ENCODE results near the gene SPON1. TPM values are rescaled to one million over a fixed set of nuclear protein-coding genes. Genes with fewer than 3 reads are reported as not detected.

SPON1 gene
- 0.72 and 0.88 TPM in 2 replicates for total RNA-seq

DNA sequence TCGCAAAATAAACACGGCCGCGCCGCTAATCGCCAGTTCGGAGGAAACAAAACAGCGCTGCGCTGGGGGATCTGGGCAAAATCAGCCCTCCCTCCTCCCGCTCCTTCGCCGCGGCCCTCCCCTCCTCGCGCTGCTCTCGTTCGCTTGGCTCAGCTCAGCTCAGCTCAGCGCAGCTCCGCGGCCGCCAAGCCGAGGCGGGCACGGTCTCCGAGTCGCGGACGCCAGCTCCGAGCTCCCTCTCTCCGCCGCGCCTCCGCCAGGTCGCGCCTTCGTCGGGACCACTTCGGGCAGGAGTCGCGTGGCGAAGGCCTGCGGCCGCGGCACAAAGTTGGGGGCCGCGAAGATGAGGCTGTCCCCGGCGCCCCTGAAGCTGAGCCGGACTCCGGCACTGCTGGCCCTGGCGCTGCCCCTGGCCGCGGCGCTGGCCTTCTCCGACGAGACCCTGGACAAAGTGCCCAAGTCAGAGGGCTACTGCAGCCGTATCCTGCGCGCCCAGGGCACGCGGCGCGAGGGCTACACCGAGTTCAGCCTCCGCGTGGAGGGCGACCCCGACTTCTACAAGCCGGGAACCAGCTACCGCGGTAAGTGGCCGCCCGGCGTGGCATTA, at the start of gene SPON1:
Gene SPON1 (plus strand): TSS at position 162 of the 607 bp plus-strand sequence. CDS start 182 bp downstream, at position 344.
- Histone ChIP-seq H3K27me3 (ENCODE audit: insufficient read depth, low read length) (peaks cover 90% of the 10 kb centered on the region), H3K79me2 (ENCODE audit: insufficient read depth, low read length) (no peaks in the 10 kb centered on the region), H2AFZ (ENCODE audit: low read length) (no peak within 1 kb of the TSS), H3K27ac (ENCODE audit: low read depth, low read length) (no peak within 1 kb of the TSS), H3K4me2 (ENCODE audit: insufficient read depth, low read length) (no peak within 1 kb of the TSS), H3K9me3 (ENCODE audit: low read depth, low read length) (no peaks in the 10 kb centered on the region), H3K4me1 (ENCODE audit: insufficient read depth, low read length) (no peaks in the 10 kb centered on the region), H3K36me3 (ENCODE audit: insufficient read depth, low read length) (no peaks in the 10 kb centered on the region), H3K4me3 (ENCODE audit: insufficient read depth, low read length) (no peak within 1 kb of the TSS), H4K20me1 (ENCODE audit: insufficient read depth, low read length) (no peaks in the 10 kb centered on the region)
- TF ChIP-seq, protein P1, sequence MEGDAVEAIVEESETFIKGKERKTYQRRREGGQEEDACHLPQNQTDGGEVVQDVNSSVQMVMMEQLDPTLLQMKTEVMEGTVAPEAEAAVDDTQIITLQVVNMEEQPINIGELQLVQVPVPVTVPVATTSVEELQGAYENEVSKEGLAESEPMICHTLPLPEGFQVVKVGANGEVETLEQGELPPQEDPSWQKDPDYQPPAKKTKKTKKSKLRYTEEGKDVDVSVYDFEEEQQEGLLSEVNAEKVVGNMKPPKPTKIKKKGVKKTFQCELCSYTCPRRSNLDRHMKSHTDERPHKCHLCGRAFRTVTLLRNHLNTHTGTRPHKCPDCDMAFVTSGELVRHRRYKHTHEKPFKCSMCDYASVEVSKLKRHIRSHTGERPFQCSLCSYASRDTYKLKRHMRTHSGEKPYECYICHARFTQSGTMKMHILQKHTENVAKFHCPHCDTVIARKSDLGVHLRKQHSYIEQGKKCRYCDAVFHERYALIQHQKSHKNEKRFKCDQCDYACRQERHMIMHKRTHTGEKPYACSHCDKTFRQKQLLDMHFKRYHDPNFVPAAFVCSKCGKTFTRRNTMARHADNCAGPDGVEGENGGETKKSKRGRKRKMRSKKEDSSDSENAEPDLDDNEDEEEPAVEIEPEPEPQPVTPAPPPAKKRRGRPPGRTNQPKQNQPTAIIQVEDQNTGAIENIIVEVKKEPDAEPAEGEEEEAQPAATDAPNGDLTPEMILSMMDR (IDR thresholded peaks at IDR 0.05; ENCODE audit: extremely low read depth, low read depth, low read length) = no peak
- no peak for DNase-seq (ENCODE audit: insufficient read length, low spot score, missing footprints)

DNA sequence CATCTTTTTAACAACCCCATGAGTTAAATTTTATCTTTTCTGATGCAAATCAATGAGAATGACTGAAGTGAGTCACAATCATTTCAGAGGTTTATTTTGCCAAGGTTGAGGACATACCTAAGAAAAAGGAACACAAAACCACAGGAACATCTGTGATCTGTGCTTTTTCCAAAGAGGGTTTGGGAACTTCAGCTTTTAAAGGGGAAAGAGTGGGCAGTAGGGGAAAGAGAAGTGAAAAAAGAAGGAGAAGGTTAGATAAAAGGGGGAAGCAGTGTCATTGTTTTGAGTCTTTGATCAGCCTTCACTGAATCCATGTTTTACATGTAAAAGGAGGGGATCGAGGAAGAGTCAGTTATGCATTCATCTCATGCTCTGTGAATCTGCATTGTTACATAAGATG, 45.3 kb upstream of the SPON1 start:
- TF ChIP-seq, protein P1 (IDR thresholded peaks at IDR 0.05; ENCODE audit: extremely low read depth, low read depth, low read length) = no peak
- DNase-seq (ENCODE audit: insufficient read length, low spot score, missing footprints) = no peak
- Histone ChIP-seq H3K4me3 (ENCODE audit: insufficient read depth, low read length) (no peak overlapping the region), H3K9me3 (ENCODE audit: low read depth, low read length) (no peaks in the 10 kb centered on the region), H3K4me1 (ENCODE audit: insufficient read depth, low read length) (no peaks in the 10 kb centered on the region), H3K27me3 (ENCODE audit: insufficient read depth, low read length) (no peaks in the 10 kb centered on the region), H3K79me2 (ENCODE audit: insufficient read depth, low read length) (no peaks in the 10 kb centered on the region), H3K27ac (ENCODE audit: low read depth, low read length) (no peak overlapping the region), H3K4me2 (ENCODE audit: insufficient read depth, low read length) (no peak overlapping the region), H2AFZ (ENCODE audit: low read length) (no peak overlapping the region), H3K36me3 (ENCODE audit: insufficient read depth, low read length) (no peaks in the 10 kb centered on the region), H4K20me1 (ENCODE audit: insufficient read depth, low read length) (no peaks in the 10 kb centered on the region)

DNA sequence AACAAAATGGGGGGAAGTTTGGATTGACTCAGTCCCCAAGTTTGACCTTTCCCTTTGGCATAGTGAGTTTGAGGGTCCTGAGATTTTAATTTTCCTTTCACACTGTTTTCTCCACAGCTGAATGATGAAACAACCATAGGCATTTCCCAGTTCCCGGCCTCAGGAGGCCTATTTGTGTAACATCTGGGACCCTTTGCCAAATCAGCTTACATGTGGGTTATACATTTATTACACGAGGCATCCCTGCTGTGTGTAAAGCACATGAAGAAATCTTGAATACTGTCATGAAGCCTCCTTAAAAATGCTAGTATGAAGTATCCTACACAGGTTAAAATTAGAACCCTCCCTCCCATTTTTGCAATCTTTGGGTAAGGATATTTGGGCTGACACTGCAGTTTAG, 44.6 kb upstream of the SPON1 start:
- Histone ChIP-seq H3K27me3 (ENCODE audit: insufficient read depth, low read length) (no peaks in the 10 kb centered on the region), H3K79me2 (ENCODE audit: insufficient read depth, low read length) (no peaks in the 10 kb centered on the region), H3K27ac (ENCODE audit: low read depth, low read length) (no peak overlapping the region), H2AFZ (ENCODE audit: low read length) (no peak overlapping the region), H3K4me1 (ENCODE audit: insufficient read depth, low read length) (no peaks in the 10 kb centered on the region), H3K4me2 (ENCODE audit: insufficient read depth, low read length) (no peak overlapping the region), H3K9me3 (ENCODE audit: low read depth, low read length) (no peaks in the 10 kb centered on the region), H3K36me3 (ENCODE audit: insufficient read depth, low read length) (no peaks in the 10 kb centered on the region), H3K4me3 (ENCODE audit: insufficient read depth, low read length) (no peak overlapping the region), H4K20me1 (ENCODE audit: insufficient read depth, low read length) (no peaks in the 10 kb centered on the region)
- DNase-seq (ENCODE audit: insufficient read length, low spot score, missing footprints) = no peak
- TF ChIP-seq, protein P1 (IDR thresholded peaks at IDR 0.05; ENCODE audit: extremely low read depth, low read depth, low read length) = no peak

DNA sequence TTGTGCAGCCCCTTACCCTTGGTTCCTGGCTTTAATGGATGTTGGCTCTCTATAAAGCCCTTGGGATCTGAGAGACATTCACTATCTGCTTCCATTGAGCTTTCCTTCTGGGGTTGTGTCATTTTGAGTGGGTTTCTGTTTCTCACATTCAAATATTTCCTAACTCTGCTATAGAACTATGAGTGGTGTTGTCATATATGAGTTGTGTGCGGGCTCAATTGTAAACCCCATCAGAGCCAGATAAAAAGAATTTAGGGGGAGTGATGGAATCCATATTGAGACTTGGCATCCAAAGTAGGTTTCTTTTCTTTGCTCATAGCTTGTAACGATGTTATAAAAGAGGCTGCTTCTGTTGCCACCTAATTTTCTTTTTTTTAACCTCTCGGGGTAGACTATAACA, 41.8 kb upstream of the SPON1 start:
- Histone ChIP-seq H3K27ac (ENCODE audit: low read depth, low read length) (no peak overlapping the region), H2AFZ (ENCODE audit: low read length) (no peak overlapping the region), H3K4me3 (ENCODE audit: insufficient read depth, low read length) (no peak overlapping the region), H3K4me1 (ENCODE audit: insufficient read depth, low read length) (no peaks in the 10 kb centered on the region), H3K27me3 (ENCODE audit: insufficient read depth, low read length) (no peaks in the 10 kb centered on the region), H4K20me1 (ENCODE audit: insufficient read depth, low read length) (no peaks in the 10 kb centered on the region), H3K4me2 (ENCODE audit: insufficient read depth, low read length) (no peak overlapping the region), H3K9me3 (ENCODE audit: low read depth, low read length) (no peaks in the 10 kb centered on the region), H3K79me2 (ENCODE audit: insufficient read depth, low read length) (no peaks in the 10 kb centered on the region), H3K36me3 (ENCODE audit: insufficient read depth, low read length) (no peaks in the 10 kb centered on the region)
- TF ChIP-seq, protein P1 (IDR thresholded peaks at IDR 0.05; ENCODE audit: extremely low read depth, low read depth, low read length) = no peak
- no peak for DNase-seq (ENCODE audit: insufficient read length, low spot score, missing footprints)
